Breast epithelium (tissue), 3 donors: ENCODE data around the gene CSRNP3.

Source experiments
- POLR2A ChIP-seq: fragments of 450-650 bp; IDR thresholded peaks from one replicate; pipeline ENCODE4 v1.6.1; 2016; ENCODE audit warnings: antibody characterized with exemption, mild to moderate bottlenecking, moderate library complexity
- TF ChIP-seq, protein P1 (sequence below), 3 donors: fragments of 450-650 bp; IDR thresholded peaks; one replicate each; pipeline ENCODE4 v1.5.1; 2016 to 2017; ENCODE audit warnings: antibody characterized with exemption in 3 of 3, mild to moderate bottlenecking in 3 of 3, moderate library complexity in 3 of 3

DNA sequence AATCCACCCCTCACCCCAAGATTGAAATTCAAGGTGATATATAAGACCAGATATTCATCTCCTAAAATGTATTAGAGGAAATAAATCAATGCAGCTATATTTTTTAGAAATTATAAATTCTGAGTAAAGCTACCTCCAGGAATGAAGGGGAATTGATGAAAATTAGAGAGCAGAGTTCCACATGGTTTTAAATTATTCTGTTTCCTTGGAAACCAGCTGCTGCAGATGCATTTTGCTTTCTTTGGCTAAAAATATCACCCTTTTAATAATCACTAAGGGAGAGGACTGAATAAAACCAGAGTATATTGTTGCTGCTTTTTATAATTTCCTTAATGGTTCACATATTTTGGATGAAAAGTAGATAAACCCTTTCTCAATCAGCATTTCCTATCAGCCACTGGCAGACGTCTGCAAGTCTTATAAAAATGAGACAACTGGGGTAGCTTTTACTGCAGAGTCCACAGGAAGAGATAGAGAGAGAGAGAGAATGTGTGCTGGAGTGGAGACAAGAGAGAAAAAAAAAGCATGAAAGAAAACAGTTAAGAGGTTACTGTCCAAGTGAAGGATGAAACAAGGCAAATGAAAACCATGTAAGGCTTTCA lies 2.0 kb downstream of the CSRNP3 start:
- TF ChIP-seq POLR2A: no peak
- TF ChIP-seq, protein P1, sequence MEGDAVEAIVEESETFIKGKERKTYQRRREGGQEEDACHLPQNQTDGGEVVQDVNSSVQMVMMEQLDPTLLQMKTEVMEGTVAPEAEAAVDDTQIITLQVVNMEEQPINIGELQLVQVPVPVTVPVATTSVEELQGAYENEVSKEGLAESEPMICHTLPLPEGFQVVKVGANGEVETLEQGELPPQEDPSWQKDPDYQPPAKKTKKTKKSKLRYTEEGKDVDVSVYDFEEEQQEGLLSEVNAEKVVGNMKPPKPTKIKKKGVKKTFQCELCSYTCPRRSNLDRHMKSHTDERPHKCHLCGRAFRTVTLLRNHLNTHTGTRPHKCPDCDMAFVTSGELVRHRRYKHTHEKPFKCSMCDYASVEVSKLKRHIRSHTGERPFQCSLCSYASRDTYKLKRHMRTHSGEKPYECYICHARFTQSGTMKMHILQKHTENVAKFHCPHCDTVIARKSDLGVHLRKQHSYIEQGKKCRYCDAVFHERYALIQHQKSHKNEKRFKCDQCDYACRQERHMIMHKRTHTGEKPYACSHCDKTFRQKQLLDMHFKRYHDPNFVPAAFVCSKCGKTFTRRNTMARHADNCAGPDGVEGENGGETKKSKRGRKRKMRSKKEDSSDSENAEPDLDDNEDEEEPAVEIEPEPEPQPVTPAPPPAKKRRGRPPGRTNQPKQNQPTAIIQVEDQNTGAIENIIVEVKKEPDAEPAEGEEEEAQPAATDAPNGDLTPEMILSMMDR (IDR thresholded peaks at IDR 0.05): no peak
